ENCODE results near the gene RAD21L1. TPM values are rescaled to one million over a fixed set of nuclear protein-coding genes. Genes with fewer than 3 reads are reported as not detected.

The RAD21L1 gene
- polyA plus RNA-seq, 1 donor from 2014 or later: not detected

GRCh38 chr20:1232286-1233111 lies 6.7 kb downstream of the RAD21L1 start:
- no peak overlapping the region for H3K4me3 ChIP-seq (ENCODE audit: low read length)
- peaks cover 3% of the 10 kb centered on the region for H3K27me3 ChIP-seq (ENCODE audit: insufficient read depth, low read depth, low read length)
- no peaks in the 10 kb centered on the region for H3K36me3 ChIP-seq (ENCODE audit: insufficient read depth, low read length)
- no peak overlapping the region for H3K4me2 ChIP-seq (ENCODE audit: low read length)
- no peak overlapping the region for H3K9ac ChIP-seq (ENCODE audit: low read length)
- H2AFZ ChIP-seq (ENCODE audit: low read depth, low read length): no peak overlapping the region
- H3K79me2 ChIP-seq (replicated peaks; ENCODE audit: insufficient read depth, low read length): no peaks in the 10 kb centered on the region
- no peaks in the 10 kb centered on the region for H3K9me3 ChIP-seq (ENCODE audit: low read length)
- no peak for TF ChIP-seq EZH2 (IDR thresholded peaks at IDR 0.05; ENCODE audit: borderline replicate concordance, insufficient read depth, low read length, poor library complexity, severe bottlenecking)
- no peak for TF ChIP-seq EP300 (conservative IDR thresholded peaks at IDR 0.05; ENCODE audit: poor library complexity, severe bottlenecking)
- TF ChIP-seq SMC3 (conservative IDR thresholded peaks at IDR 0.05; ENCODE audit: poor library complexity): no peak
- no peak for TF ChIP-seq RAD21 (conservative IDR thresholded peaks at IDR 0.05)
- TF ChIP-seq TAF1 (IDR thresholded peaks at IDR 0.05; ENCODE audit: low read depth): no peak
- TF ChIP-seq POLR2AphosphoS5 (IDR thresholded peaks at IDR 0.05): no peak
- no peak for TF ChIP-seq MXI1 (conservative IDR thresholded peaks at IDR 0.05; ENCODE audit: poor library complexity, severe bottlenecking)
- H3K27ac ChIP-seq (ENCODE audit: low read length): no peak overlapping the region
- H4K20me1 ChIP-seq (ENCODE audit: insufficient read depth): no peaks in the 10 kb centered on the region
- no peaks in the 10 kb centered on the region for H3F3A ChIP-seq (ENCODE audit: insufficient read depth, low read length, poor library complexity, severe bottlenecking)
- H3K9me2 ChIP-seq (ENCODE audit: insufficient read depth, low read length): no peaks in the 10 kb centered on the region

- H3K4me2 ChIP-seq (ENCODE audit: low read length): no peak overlapping the region
These were observed 14.7 kb downstream of the RAD21L1 start for GRCh38 chr20:1240549-1240948.

More at GRCh38 chr20:1240549-1240948, 14.7 kb downstream of the RAD21L1 start:
- Histone ChIP-seq H2AFZ (ENCODE audit: low read depth, low read length) (no peak overlapping the region), H3K79me2 (replicated peaks; ENCODE audit: insufficient read depth, low read length) (no peaks in the 10 kb centered on the region), H3K9me3 (ENCODE audit: low read length) (no peaks in the 10 kb centered on the region), H3K9me2 (ENCODE audit: insufficient read depth, low read length) (no peaks in the 10 kb centered on the region), H3K27me3 (ENCODE audit: insufficient read depth, low read depth, low read length) (no peaks in the 10 kb centered on the region), H3K27ac (ENCODE audit: low read length) (no peak overlapping the region), H3K36me3 (ENCODE audit: insufficient read depth, low read length) (no peaks in the 10 kb centered on the region), H3K9ac (ENCODE audit: low read length) (no peak overlapping the region), H3F3A (ENCODE audit: insufficient read depth, low read length, poor library complexity, severe bottlenecking) (no peaks in the 10 kb centered on the region), H3K4me3 (ENCODE audit: low read length) (no peak overlapping the region), H4K20me1 (ENCODE audit: insufficient read depth) (no peaks in the 10 kb centered on the region)
- TF ChIP-seq EP300 (conservative IDR thresholded peaks at IDR 0.05; ENCODE audit: poor library complexity, severe bottlenecking): no peak
- no peak for TF ChIP-seq CTCF (IDR thresholded peaks at IDR 0.05; ENCODE audit: poor library complexity, severe bottlenecking)
- no peak for TF ChIP-seq SMC3 (conservative IDR thresholded peaks at IDR 0.05; ENCODE audit: poor library complexity)
- no peak for TF ChIP-seq EZH2 (IDR thresholded peaks at IDR 0.05; ENCODE audit: borderline replicate concordance, insufficient read depth, low read length, poor library complexity, severe bottlenecking)
- TF ChIP-seq MXI1 (conservative IDR thresholded peaks at IDR 0.05; ENCODE audit: poor library complexity, severe bottlenecking): no peak
- no peak for TF ChIP-seq REST (IDR thresholded peaks at IDR 0.05; ENCODE audit: borderline replicate concordance)
- no peak for TF ChIP-seq TAF1 (IDR thresholded peaks at IDR 0.05; ENCODE audit: low read depth)
- no peak for TF ChIP-seq RAD21 (conservative IDR thresholded peaks at IDR 0.05)
- no peak for TF ChIP-seq POLR2AphosphoS5 (IDR thresholded peaks at IDR 0.05)

Data from neural cell (in vitro differentiated cells).